Thymus (tissue), 11 donors: ENCODE measurements around the gene SLAMF8. TPM values are rescaled to one million over a fixed set of nuclear protein-coding genes. Genes with fewer than 3 reads are reported as not detected.

Source experiments
- DNase-seq, 9 donors: peaks; one replicate each; pipeline ENCODE4 v3.0.0-alpha.2; 2013; ENCODE audit warnings: low spot score in 9 of 9, low read depth in 6 of 9, missing footprints in 1 of 9
- H3K27ac ChIP-seq, 2 donors: one replicate each; pipeline ENCODE4 v1.5.1; 2013; ENCODE audit warnings: control low read depth in 1 of 2, low read depth in 1 of 2, low read length in 1 of 2, mild to moderate bottlenecking in 1 of 2, moderate library complexity in 1 of 2
- H3K27me3 ChIP-seq, 2 donors: one replicate each; pipeline ENCODE4 v1.5.1; 2013; ENCODE audit warnings: low read length in 1 of 2; ENCODE audit not compliant: control insufficient read depth in 2 of 2, insufficient read depth in 1 of 2
- H3K36me3 ChIP-seq, 2 donors: one replicate each; pipeline ENCODE4 v1.5.1; 2013; ENCODE audit warnings: low read length in 1 of 2, mild to moderate bottlenecking in 1 of 2, moderate library complexity in 1 of 2; ENCODE audit not compliant: control insufficient read depth in 2 of 2, insufficient read depth in 2 of 2
- H3K4me1 ChIP-seq, 2 donors: one replicate each; pipeline ENCODE4 v1.5.1; 2013; ENCODE audit warnings: low read length in 2 of 2; ENCODE audit not compliant: control insufficient read depth in 2 of 2, insufficient read depth in 2 of 2
- H3K4me3 ChIP-seq, 2 donors: one replicate each; pipeline ENCODE4 v1.5.1; 2013; ENCODE audit warnings: low read length in 2 of 2, control low read depth in 1 of 2, mild to moderate bottlenecking in 1 of 2
- H3K9me3 ChIP-seq, 2 donors: one replicate each; pipeline ENCODE4 v1.5.1; 2013; ENCODE audit warnings: low read length in 1 of 2, mild to moderate bottlenecking in 1 of 2; ENCODE audit not compliant: control insufficient read depth in 2 of 2, insufficient read depth in 1 of 2
- WGBS: extraction: QIAGEN DNeasy Blood & Tissue Kit; methylation state at CpG from one replicate; pipeline ENCODE4 v1.1.7; 2013; 5-methylcytosine and 5-hydroxymethylcytosine counted together
- polyA plus RNA-seq: library from polyadenylated mRNA; stranded (reverse); fragments of 200-250 nt; gene quantifications from one replicate; pipeline ENCODE4 v1.2.3, GENCODE V29; 2013
- total RNA-seq: library from RNA; stranded (reverse); fragments of 120-200 nt; gene quantifications from one replicate; pipeline ENCODE4 v1.2.4, GENCODE V29; 2013
- donor health status: healthy.

SLAMF8 gene
- total and polyA plus RNA-seq, 2 donors, result 13.3 to 14.2 TPM

DNA sequence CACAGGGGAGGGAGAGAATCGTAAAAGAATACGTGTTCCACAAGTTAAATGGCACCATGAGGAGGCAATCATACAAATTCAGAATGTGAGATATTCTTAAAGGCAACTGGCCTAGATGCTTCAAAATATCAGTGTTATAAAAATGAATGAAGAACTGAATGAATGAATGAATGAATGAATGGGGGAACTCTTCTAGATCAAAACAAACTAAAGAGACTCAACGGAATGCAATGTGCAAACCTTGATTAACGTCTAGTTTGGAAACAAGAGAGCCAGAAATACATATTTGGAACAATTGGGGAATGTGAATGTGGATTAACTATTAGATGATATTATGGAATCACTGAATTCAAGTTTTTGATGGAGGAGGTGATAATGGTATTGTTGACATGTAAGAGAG is 56.5 kb downstream of the SLAMF8 start:
- H3K4me3 ChIP-seq, result no peak overlapping the region
- no peak for DNase-seq
- H3K27ac ChIP-seq, result no peak overlapping the region
- WGBS, result 92% methylated on average over 4 of the region's 4 CpGs
- no peaks in the 10 kb centered on the region for H3K9me3 ChIP-seq
- no peaks in the 10 kb centered on the region for H3K36me3 ChIP-seq
- H3K4me1 ChIP-seq, result no peaks in the 10 kb centered on the region
- H3K27me3 ChIP-seq, result no peaks in the 10 kb centered on the region

DNA sequence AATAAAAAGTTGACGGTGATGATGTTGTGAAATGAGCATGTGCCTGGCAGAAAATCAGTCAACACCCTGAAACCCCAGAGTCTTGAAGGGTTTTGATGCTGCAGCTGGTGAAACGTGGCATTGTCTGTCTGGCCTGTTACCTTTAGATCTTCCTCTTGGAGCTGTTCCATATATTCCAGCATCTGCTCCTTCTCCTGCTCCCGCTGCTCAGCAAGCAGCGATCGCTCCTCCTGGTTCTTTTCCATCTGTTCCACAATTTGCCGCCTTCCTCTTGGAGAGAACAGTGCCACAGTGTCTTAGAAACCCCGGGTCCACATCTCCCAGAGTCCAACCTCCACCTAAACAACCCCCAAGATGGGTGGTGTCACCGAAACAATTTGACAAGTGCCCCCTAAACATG is 57.6 kb downstream of the SLAMF8 start:
- Histone ChIP-seq H3K9me3 (no peaks in the 10 kb centered on the region), H3K27me3 (no peaks in the 10 kb centered on the region), H3K4me3 (no peak overlapping the region), H3K27ac (no peak overlapping the region), H3K36me3 (no peaks in the 10 kb centered on the region), H3K4me1 (peaks cover 0 to 1% of the 10 kb centered on the region in 2 donors)
- DNase-seq, result no peak
- 91% methylated on average over 8 of the region's 8 CpGs for WGBS

Other genes with a start within 250 kb of the SLAMF8 start
- 0.05 TPM for gene APCS, start 239.0 kb upstream of the SLAMF8 start, total RNA-seq
- 0.16 TPM for gene APCS, start 239.0 kb upstream of the SLAMF8 start, polyA plus RNA-seq
- 0.05 TPM for gene CRP, start 112.3 kb upstream of the SLAMF8 start, total RNA-seq
- gene CRP, start 112.3 kb upstream of the SLAMF8 start, polyA plus RNA-seq, result 1.3 TPM
- 24.3 TPM for gene DUSP23, start 45.9 kb upstream of the SLAMF8 start, total RNA-seq
- 162 TPM for gene DUSP23, start 45.9 kb upstream of the SLAMF8 start, polyA plus RNA-seq
- 0.33 TPM for gene FCRL6, start 24.5 kb upstream of the SLAMF8 start, total RNA-seq
- gene FCRL6, start 24.5 kb upstream of the SLAMF8 start, polyA plus RNA-seq, result 0.57 TPM
- gene VSIG8, start 35.8 kb downstream of the SLAMF8 start, total RNA-seq, result 0.24 TPM
- 2.6 TPM for gene VSIG8, start 35.8 kb downstream of the SLAMF8 start, polyA plus RNA-seq
- 0.52 TPM for gene CFAP45, start 73.3 kb downstream of the SLAMF8 start, total RNA-seq
- 1.3 TPM for gene CFAP45, start 73.3 kb downstream of the SLAMF8 start, polyA plus RNA-seq
- gene TAGLN2, start 98.6 kb downstream of the SLAMF8 start, total RNA-seq, result 172 TPM
- 429 TPM for gene TAGLN2, start 98.6 kb downstream of the SLAMF8 start, polyA plus RNA-seq
- 1.7 TPM for gene IGSF9, start 118.7 kb downstream of the SLAMF8 start, total RNA-seq
- gene IGSF9, start 118.7 kb downstream of the SLAMF8 start, polyA plus RNA-seq, result 4.1 TPM
- 0.09 TPM for gene SLAMF9, start 127.4 kb downstream of the SLAMF8 start, total RNA-seq
- 0.71 TPM for gene SLAMF9, start 127.4 kb downstream of the SLAMF8 start, polyA plus RNA-seq
- gene PIGM, start 205.1 kb downstream of the SLAMF8 start, total RNA-seq, result 3.1 TPM
- gene PIGM, start 205.1 kb downstream of the SLAMF8 start, polyA plus RNA-seq, result 5.7 TPM
- 0.33 TPM for gene KCNJ10, start 243.3 kb downstream of the SLAMF8 start, total RNA-seq
- 0.27 TPM for gene KCNJ10, start 243.3 kb downstream of the SLAMF8 start, polyA plus RNA-seq